ENCODE results near the gene BCL10.

The BCL10 gene

DNA sequence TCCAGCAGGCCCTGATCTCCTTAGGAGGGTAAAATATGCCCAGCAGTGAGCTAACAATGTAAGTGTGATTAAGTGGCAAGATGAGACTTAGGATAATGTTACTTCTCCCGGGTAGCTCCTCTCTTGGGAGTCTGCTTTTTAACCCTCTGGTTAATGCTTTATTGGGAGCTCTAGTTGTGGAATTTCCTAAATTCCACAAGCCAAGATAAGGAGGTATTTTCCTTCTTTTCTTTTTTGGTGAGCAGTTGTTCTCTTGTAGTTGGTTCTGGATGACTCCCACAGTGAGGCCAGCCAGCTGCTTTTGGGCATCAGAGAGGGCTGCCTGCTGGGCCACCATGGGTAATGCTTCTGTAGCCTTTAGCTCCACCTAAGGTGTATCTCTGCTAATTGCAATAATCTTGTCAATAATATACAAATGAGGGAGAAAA, 36.2 kb downstream of the BCL10 start (continued):
- TF ChIP-seq ZNF610 (tag by site-specific recombination; IDR thresholded peaks at IDR 0.05; ENCODE audit: borderline replicate concordance) (no peak; the same call in 1 of the 2 replicates), SALL2 (tag by site-specific recombination; IDR thresholded peaks at IDR 0.05; ENCODE audit: borderline replicate concordance) (no peak), ZNF138 (tag by site-specific recombination; IDR thresholded peaks at IDR 0.05; ENCODE audit: borderline replicate concordance) (no peak), ZNF561 (tag by site-specific recombination; IDR thresholded peaks at IDR 0.05; ENCODE audit: borderline replicate concordance) (0 out of 2 replicates have a peak, but pooled peaks have one; percentile 42), ZBTB20 (tag by site-specific recombination; IDR thresholded peaks at IDR 0.05) (no peak), ZNF654 (tag by site-specific recombination; IDR thresholded peaks at IDR 0.05; ENCODE audit: low read depth) (peak; percentile 42; the same call in 1 of the 2 replicates), ZIC2 (tag by site-specific recombination; IDR thresholded peaks at IDR 0.05) (peak; percentile 78), ZNF132 (tag by site-specific recombination; IDR thresholded peaks at IDR 0.05; ENCODE audit: borderline replicate concordance) (no peak), FEZF1 (tag by site-specific recombination; IDR thresholded peaks at IDR 0.05) (0 out of 2 replicates have a peak, but pooled peaks have one; percentile 13)
- TF ChIP-seq, protein P1, sequence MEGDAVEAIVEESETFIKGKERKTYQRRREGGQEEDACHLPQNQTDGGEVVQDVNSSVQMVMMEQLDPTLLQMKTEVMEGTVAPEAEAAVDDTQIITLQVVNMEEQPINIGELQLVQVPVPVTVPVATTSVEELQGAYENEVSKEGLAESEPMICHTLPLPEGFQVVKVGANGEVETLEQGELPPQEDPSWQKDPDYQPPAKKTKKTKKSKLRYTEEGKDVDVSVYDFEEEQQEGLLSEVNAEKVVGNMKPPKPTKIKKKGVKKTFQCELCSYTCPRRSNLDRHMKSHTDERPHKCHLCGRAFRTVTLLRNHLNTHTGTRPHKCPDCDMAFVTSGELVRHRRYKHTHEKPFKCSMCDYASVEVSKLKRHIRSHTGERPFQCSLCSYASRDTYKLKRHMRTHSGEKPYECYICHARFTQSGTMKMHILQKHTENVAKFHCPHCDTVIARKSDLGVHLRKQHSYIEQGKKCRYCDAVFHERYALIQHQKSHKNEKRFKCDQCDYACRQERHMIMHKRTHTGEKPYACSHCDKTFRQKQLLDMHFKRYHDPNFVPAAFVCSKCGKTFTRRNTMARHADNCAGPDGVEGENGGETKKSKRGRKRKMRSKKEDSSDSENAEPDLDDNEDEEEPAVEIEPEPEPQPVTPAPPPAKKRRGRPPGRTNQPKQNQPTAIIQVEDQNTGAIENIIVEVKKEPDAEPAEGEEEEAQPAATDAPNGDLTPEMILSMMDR (tag by site-specific recombination; IDR thresholded peaks at IDR 0.05) = peak; percentile 41; the same call in 1 of the 2 replicates
- TF ChIP-seq, protein P2, sequence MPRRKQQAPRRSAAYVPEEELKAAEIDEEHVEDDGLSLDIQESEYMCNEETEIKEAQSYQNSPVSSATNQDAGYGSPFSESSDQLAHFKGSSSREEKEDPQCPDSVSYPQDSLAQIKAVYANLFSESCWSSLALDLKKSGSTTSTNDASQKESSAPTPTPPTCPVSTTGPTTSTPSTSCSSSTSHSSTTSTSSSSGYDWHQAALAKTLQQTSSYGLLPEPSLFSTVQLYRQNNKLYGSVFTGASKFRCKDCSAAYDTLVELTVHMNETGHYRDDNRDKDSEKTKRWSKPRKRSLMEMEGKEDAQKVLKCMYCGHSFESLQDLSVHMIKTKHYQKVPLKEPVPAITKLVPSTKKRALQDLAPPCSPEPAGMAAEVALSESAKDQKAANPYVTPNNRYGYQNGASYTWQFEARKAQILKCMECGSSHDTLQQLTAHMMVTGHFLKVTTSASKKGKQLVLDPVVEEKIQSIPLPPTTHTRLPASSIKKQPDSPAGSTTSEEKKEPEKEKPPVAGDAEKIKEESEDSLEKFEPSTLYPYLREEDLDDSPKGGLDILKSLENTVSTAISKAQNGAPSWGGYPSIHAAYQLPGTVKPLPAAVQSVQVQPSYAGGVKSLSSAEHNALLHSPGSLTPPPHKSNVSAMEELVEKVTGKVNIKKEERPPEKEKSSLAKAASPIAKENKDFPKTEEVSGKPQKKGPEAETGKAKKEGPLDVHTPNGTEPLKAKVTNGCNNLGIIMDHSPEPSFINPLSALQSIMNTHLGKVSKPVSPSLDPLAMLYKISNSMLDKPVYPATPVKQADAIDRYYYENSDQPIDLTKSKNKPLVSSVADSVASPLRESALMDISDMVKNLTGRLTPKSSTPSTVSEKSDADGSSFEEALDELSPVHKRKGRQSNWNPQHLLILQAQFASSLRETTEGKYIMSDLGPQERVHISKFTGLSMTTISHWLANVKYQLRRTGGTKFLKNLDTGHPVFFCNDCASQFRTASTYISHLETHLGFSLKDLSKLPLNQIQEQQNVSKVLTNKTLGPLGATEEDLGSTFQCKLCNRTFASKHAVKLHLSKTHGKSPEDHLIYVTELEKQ (tag by site-specific recombination; IDR thresholded peaks at IDR 0.05; ENCODE audit: borderline replicate concordance) = no peak

DNA sequence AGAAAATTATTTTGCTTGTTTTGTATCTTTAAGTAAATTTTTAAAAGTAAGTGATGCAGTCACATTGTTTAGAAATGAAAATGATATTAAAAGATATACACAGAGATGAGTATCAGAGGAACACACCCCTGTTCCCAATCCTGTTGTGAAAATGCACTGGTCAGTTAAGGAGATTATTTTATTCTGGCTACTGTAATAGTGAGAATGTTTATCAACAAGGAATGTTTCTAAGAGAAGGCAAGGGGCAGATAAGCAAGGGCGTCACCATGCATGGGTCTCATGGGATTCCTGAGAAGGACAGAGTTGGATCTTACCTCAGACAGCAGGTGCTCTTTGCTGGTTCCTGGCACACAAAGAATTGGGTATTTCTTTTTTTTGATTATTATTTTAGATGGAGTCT, 38.8 kb downstream of the BCL10 start:
- POLR2A ChIA-PET = no interaction called here
- Histone ChIP-seq H3K4me3 (ENCODE audit: low read depth, low read length) (no peak overlapping the region), H3K27ac (ENCODE audit: extremely low read depth, low read depth, low read length) (no peak overlapping the region), H3K9me3 (ENCODE audit: control insufficient read depth, insufficient read depth, low read depth, low read length) (no peaks in the 10 kb centered on the region), H3K4me1 (ENCODE audit: control insufficient read depth, insufficient read depth, low read length) (no peaks in the 10 kb centered on the region), H3K36me3 (ENCODE audit: control insufficient read depth in 2 of 2, insufficient read depth in 1 of 2, low read length in 2 of 2) (no peaks in the 10 kb centered on the region)
- CTCF ChIA-PET = no interaction called here
- TF ChIP-seq ZNF211 (tag by site-specific recombination; IDR thresholded peaks at IDR 0.05; ENCODE audit: low read depth) (no peak), ZFP69B (tag by site-specific recombination; IDR thresholded peaks at IDR 0.05) (no peak), MYNN (tag by site-specific recombination; IDR thresholded peaks at IDR 0.05; ENCODE audit: borderline replicate concordance) (no peak), ZSCAN23 (tag by site-specific recombination; IDR thresholded peaks at IDR 0.05) (no peak), ZSCAN30 (tag by site-specific recombination; IDR thresholded peaks at IDR 0.05) (no peak), ZNF571 (tag by site-specific recombination; IDR thresholded peaks at IDR 0.05) (no peak), ZNF426 (tag by site-specific recombination; IDR thresholded peaks at IDR 0.05) (no peak), GLI4 (tag by site-specific recombination; IDR thresholded peaks at IDR 0.05) (no peak), GLI2 (tag by site-specific recombination; IDR thresholded peaks at IDR 0.05; ENCODE audit: borderline replicate concordance, low read depth) (no peak), ZNF2 (tag by site-specific recombination; IDR thresholded peaks at IDR 0.05) (no peak), BCL11B (tag by site-specific recombination; IDR thresholded peaks at IDR 0.05; ENCODE audit: low read depth) (no peak), HOXD13 (CRISPR knock-in tag; IDR thresholded peaks at IDR 0.05; ENCODE audit: borderline replicate concordance) (no peak)
- TF ChIP-seq, protein P3, sequence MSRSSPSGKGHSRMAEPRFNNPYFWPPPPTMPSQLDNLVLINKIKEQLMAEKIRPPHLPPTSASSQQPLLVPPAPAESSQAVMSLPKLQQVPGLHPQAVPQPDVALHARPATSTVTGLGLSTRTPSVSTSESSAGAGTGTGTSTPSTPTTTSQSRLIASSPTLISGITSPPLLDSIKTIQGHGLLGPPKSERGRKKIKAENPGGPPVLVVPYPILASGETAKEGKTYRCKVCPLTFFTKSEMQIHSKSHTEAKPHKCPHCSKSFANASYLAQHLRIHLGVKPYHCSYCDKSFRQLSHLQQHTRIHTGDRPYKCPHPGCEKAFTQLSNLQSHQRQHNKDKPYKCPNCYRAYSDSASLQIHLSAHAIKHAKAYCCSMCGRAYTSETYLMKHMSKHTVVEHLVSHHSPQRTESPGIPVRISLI (tag by site-specific recombination; IDR thresholded peaks at IDR 0.05) = no peak
- TF ChIP-seq, protein P4, sequence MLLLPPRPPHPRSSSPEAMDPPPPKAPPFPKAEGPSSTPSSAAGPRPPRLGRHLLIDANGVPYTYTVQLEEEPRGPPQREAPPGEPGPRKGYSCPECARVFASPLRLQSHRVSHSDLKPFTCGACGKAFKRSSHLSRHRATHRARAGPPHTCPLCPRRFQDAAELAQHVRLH (tag by site-specific recombination; IDR thresholded peaks at IDR 0.05) = no peak
- TF ChIP-seq, protein P5, sequence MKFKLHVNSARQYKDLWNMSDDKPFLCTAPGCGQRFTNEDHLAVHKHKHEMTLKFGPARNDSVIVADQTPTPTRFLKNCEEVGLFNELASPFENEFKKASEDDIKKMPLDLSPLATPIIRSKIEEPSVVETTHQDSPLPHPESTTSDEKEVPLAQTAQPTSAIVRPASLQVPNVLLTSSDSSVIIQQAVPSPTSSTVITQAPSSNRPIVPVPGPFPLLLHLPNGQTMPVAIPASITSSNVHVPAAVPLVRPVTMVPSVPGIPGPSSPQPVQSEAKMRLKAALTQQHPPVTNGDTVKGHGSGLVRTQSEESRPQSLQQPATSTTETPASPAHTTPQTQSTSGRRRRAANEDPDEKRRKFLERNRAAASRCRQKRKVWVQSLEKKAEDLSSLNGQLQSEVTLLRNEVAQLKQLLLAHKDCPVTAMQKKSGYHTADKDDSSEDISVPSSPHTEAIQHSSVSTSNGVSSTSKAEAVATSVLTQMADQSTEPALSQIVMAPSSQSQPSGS (tag by site-specific recombination; IDR thresholded peaks at IDR 0.05; ENCODE audit: low read depth) = no peak
- TF ChIP-seq, protein P6, sequence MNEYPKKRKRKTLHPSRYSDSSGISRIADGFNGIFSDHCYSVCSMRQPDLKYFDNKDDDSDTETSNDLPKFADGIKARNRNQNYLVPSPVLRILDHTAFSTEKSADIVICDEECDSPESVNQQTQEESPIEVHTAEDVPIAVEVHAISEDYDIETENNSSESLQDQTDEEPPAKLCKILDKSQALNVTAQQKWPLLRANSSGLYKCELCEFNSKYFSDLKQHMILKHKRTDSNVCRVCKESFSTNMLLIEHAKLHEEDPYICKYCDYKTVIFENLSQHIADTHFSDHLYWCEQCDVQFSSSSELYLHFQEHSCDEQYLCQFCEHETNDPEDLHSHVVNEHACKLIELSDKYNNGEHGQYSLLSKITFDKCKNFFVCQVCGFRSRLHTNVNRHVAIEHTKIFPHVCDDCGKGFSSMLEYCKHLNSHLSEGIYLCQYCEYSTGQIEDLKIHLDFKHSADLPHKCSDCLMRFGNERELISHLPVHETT (tag by site-specific recombination; IDR thresholded peaks at IDR 0.05) = no peak
